Measurements from ENCODE around the gene SELPLG.
"Not testable (repeated sequence)": the region's sequence is repeated elsewhere in the genome, so short reads cannot be mapped to it uniquely, and the experiment has no call there.

Gene SELPLG

GRCh38 chr12:108634341-108634751, 652 bp upstream of the SELPLG start:
- peaks cover 33 to 96% (median 94%) of the 10 kb centered on the region in 4 experiments for H3K4me1 ChIP-seq (ENCODE audit: control extremely low read depth in 1 of 4, control insufficient read depth in 4 of 4, insufficient read depth in 4 of 4, low read length in 3 of 4)
- ChIA-PET CTCF (interaction anchor here (1.2 to 30.5 kb wide), 6 partner anchors 13 to 86 kb away, joined by 3 to 591 read pairs (median 27); partner anchors contain the start of genes ISCU and SART3), POLR2A (interaction anchor here (0.6 to 1.6 kb wide), 2 partner anchors 69 to 204 kb away, joined by 3 to 4 read pairs; no protein-coding TSS in a partner anchor)
- H3K9me3 ChIP-seq (ENCODE audit: control extremely low read depth in 1 of 5, control insufficient read depth in 4 of 5, insufficient read depth in 2 of 5, low read depth in 1 of 5, low read length in 4 of 5), result no peaks in the 10 kb centered on the region
- H3K27me3 ChIP-seq (replicated peaks in 2 of 5; ENCODE audit: control insufficient read depth in 4 of 5, insufficient read depth in 5 of 5, low read length in 4 of 5), result no peaks in the 10 kb centered on the region
- H3K27ac ChIP-seq (ENCODE audit: insufficient read depth in 1 of 2, low read depth in 1 of 2, low read length in 2 of 2, poor library complexity in 1 of 2, severe bottlenecking in 2 of 2), result peak overlapping the region; percentile 68 to 87
- 0% methylated on average over 2 of the region's 4 CpGs for WGBS (ENCODE audit: insufficient coverage)
- peak in 2 of 3 donors; percentile 69 to 75 for DNase-seq
- peaks cover 0 to 8% (median 0%) of the 10 kb centered on the region in 4 experiments for H3K36me3 ChIP-seq (ENCODE audit: control insufficient read depth in 4 of 4, insufficient read depth in 4 of 4, low read length in 3 of 4)
- H3K4me3 ChIP-seq (ENCODE audit: control insufficient read depth in 1 of 7, extremely low read depth in 1 of 7, insufficient read depth in 4 of 7, low read depth in 2 of 7, low read length in 6 of 7), result peak overlapping the region in 4 of 7 experiments; percentile 51 to 74 (median 60)

GRCh38 chr12:108633081-108633533, 587 bp downstream of the SELPLG start:
- no peaks in the 10 kb centered on the region for H3K9me3 ChIP-seq (ENCODE audit: control extremely low read depth in 1 of 5, control insufficient read depth in 4 of 5, insufficient read depth in 2 of 5, low read depth in 1 of 5, low read length in 4 of 5)
- ChIA-PET CTCF (interaction anchor here (0.7 to 30.5 kb wide), 7 partner anchors 8 to 241 kb away, joined by 3 to 591 read pairs (median 5); partner anchors contain the start of genes ISCU and SART3), POLR2A (interaction anchor here (0.6 to 1.4 kb wide), 4 partner anchors 8 to 1326 kb away, joined by 3 to 4 read pairs (median 4); no protein-coding TSS in a partner anchor)
- H3K4me3 ChIP-seq (ENCODE audit: control insufficient read depth in 1 of 7, extremely low read depth in 1 of 7, insufficient read depth in 4 of 7, low read depth in 2 of 7, low read length in 6 of 7), result peak overlapping the region in 6 of 7 experiments; percentile 38 to 74 (median 58)
- peaks cover 39 to 98% (median 98%) of the 10 kb centered on the region in 4 experiments for H3K4me1 ChIP-seq (ENCODE audit: control extremely low read depth in 1 of 4, control insufficient read depth in 4 of 4, insufficient read depth in 4 of 4, low read length in 3 of 4)
- no peak for DNase-seq
- peaks cover 0 to 8% (median 0%) of the 10 kb centered on the region in 4 experiments for H3K36me3 ChIP-seq (ENCODE audit: control insufficient read depth in 4 of 4, insufficient read depth in 4 of 4, low read length in 3 of 4)
- 76% methylated on average over 7 of the region's 7 CpGs for WGBS (ENCODE audit: insufficient coverage)
- H3K27me3 ChIP-seq (replicated peaks in 2 of 5; ENCODE audit: control insufficient read depth in 4 of 5, insufficient read depth in 5 of 5, low read length in 4 of 5), result no peaks in the 10 kb centered on the region
- peak overlapping the region; percentile 68 to 87 for H3K27ac ChIP-seq (ENCODE audit: insufficient read depth in 1 of 2, low read depth in 1 of 2, low read length in 2 of 2, poor library complexity in 1 of 2, severe bottlenecking in 2 of 2)

- POLR2A ChIA-PET; H3K27me3 ChIP-seq (replicated peaks in 2 of 5; ENCODE audit: control insufficient read depth in 4 of 5, insufficient read depth in 5 of 5, low read length in 4 of 5); DNase-seq; H3K9me3 ChIP-seq (ENCODE audit: control extremely low read depth in 1 of 5, control insufficient read depth in 4 of 5, insufficient read depth in 2 of 5, low read depth in 1 of 5, low read length in 4 of 5): not testable (repeated sequence)
- peak overlapping the region; percentile 33 to 87 for H3K27ac ChIP-seq (ENCODE audit: insufficient read depth in 1 of 2, low read depth in 1 of 2, low read length in 2 of 2, poor library complexity in 1 of 2, severe bottlenecking in 2 of 2)
- peaks cover 28 to 93% (median 87%) of the 10 kb centered on the region in 4 experiments for H3K4me1 ChIP-seq (ENCODE audit: control extremely low read depth in 1 of 4, control insufficient read depth in 4 of 4, insufficient read depth in 4 of 4, low read length in 3 of 4)
- peak overlapping the region in 3 of 7 experiments; percentile 53 to 74 (median 64) for H3K4me3 ChIP-seq (ENCODE audit: control insufficient read depth in 1 of 7, extremely low read depth in 1 of 7, insufficient read depth in 4 of 7, low read depth in 2 of 7, low read length in 6 of 7)
- peaks cover 3 to 17% (median 4%) of the 10 kb centered on the region in 4 experiments for H3K36me3 ChIP-seq (ENCODE audit: control insufficient read depth in 4 of 4, insufficient read depth in 4 of 4, low read length in 3 of 4)
- WGBS (ENCODE audit: insufficient coverage), result 100% methylated on average over 3 of the region's 4 CpGs
- CTCF ChIA-PET, result interaction anchor here (1.3 to 30.5 kb wide), 4 partner anchors 13 to 63 kb away, joined by 3 to 591 read pairs (median 63); partner anchors contain the start of genes ISCU and SART3
These were observed 2.4 kb downstream of the SELPLG start for GRCh38 chr12:108631261-108631660.

DNA sequence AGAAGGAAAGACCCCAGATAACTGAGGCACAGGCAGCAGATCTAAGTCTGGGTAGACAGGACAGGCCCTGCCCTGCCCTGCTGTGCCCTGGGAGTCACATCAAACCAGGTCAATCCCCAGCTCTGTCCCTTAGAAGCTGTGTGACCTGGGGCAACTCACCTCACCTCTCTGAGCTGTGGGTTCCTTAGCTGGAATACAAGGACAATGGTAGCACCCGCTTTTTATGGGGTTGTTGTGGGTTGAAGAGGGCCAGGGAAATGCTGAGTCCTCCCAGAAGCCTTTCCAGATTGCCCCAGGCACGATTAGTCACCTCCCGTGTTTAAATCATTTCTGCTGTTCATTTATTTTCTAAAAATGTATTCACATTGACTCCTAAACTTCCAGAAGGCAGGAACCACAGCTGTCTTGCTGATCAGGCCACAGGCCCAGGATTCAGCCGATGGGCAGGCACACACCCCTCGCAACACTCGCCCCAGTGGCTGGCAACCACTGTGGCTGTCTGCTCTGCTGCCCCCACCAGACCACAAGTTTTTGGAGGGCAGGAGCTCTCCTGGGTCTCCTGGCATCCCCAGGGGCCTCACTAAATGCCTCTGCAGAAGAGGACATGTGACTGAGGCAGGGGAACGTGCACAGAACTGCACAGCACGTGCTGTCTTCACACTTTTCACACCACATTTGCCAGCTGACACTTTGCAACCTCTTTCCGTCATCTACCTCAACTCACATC, 3.0 kb downstream of the SELPLG start:
- Histone ChIP-seq H3K9me3 (ENCODE audit: control extremely low read depth in 1 of 5, control insufficient read depth in 4 of 5, insufficient read depth in 2 of 5, low read depth in 1 of 5, low read length in 4 of 5) (no peaks in the 10 kb centered on the region), H3K27me3 (replicated peaks in 2 of 5; ENCODE audit: control insufficient read depth in 4 of 5, insufficient read depth in 5 of 5, low read length in 4 of 5) (no peaks in the 10 kb centered on the region), H3K4me1 (ENCODE audit: control extremely low read depth in 1 of 4, control insufficient read depth in 4 of 4, insufficient read depth in 4 of 4, low read length in 3 of 4) (peaks cover 23 to 87% (median 81%) of the 10 kb centered on the region in 4 experiments), H3K4me3 (ENCODE audit: control insufficient read depth in 1 of 7, extremely low read depth in 1 of 7, insufficient read depth in 4 of 7, low read depth in 2 of 7, low read length in 6 of 7) (peak overlapping the region in 3 of 7 experiments; percentile 40 to 74 (median 46)), H3K27ac (ENCODE audit: insufficient read depth in 1 of 2, low read depth in 1 of 2, low read length in 2 of 2, poor library complexity in 1 of 2, severe bottlenecking in 2 of 2) (peak overlapping the region; percentile 33 to 87), H3K36me3 (ENCODE audit: control insufficient read depth in 4 of 4, insufficient read depth in 4 of 4, low read length in 3 of 4) (peaks cover 3 to 20% (median 4%) of the 10 kb centered on the region in 4 experiments)
- ChIA-PET CTCF (interaction anchor here (1.3 to 30.5 kb wide), 4 partner anchors 12 to 62 kb away, joined by 3 to 591 read pairs (median 63); partner anchors contain the start of genes ISCU and SART3), POLR2A (no interaction called here)
- 68% methylated on average over 6 of the region's 9 CpGs for whole genome bisulfite sequencing (ENCODE audit: insufficient coverage)
- peak in 1 of 3 donors; percentile 48 for DNase-seq

DNA sequence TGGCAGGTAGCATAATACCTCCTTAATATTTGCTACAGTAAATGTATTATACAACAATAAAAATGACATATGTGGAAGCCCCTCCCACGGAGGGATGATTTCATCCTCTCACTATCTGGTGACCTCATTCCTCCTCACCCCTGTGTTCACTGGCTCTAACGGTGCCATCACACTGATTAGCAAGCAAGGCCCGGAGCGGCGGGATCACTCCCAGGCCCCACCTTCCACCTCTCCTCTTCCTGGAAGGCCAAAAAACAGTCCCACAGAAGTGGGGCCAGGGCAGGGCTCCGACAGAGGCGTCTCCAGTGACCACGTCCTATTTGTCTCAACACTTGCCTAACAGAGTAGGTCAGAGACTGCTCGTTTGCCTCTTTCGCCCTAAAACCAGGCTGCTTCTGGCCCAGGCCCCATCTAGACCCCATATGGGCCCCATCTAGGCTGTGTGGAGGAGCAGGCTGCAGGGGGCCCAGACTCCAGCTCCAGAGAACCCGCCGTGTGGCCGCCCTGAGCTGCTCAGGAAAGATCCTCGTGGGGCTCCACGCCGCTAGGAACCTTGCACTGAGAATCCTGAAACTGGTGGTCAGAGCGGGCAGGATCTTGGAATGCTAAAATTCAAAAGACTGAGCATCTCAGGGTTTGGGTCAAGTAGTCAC, 3.7 kb downstream of the SELPLG start:
- H3K27me3 ChIP-seq (replicated peaks in 2 of 5; ENCODE audit: control insufficient read depth in 4 of 5, insufficient read depth in 5 of 5, low read length in 4 of 5), result no peaks in the 10 kb centered on the region
- H3K27ac ChIP-seq (ENCODE audit: insufficient read depth in 1 of 2, low read depth in 1 of 2, low read length in 2 of 2, poor library complexity in 1 of 2, severe bottlenecking in 2 of 2), result peak overlapping the region; percentile 33 to 87
- H3K36me3 ChIP-seq (ENCODE audit: control insufficient read depth in 4 of 4, insufficient read depth in 4 of 4, low read length in 3 of 4), result peaks cover 5 to 27% (median 7%) of the 10 kb centered on the region in 4 experiments
- 59% methylated on average over 16 of the region's 17 CpGs for WGBS (ENCODE audit: insufficient coverage)
- H3K4me3 ChIP-seq (ENCODE audit: control insufficient read depth in 1 of 7, extremely low read depth in 1 of 7, insufficient read depth in 4 of 7, low read depth in 2 of 7, low read length in 6 of 7), result peak overlapping the region in 2 of 7 experiments; percentile 46 to 74
- peak; percentile 50 to 78 (median 72) for DNase-seq
- CTCF ChIA-PET, result interaction anchor here (1.3 to 30.5 kb wide), 4 partner anchors 11 to 61 kb away, joined by 3 to 591 read pairs (median 63); partner anchors contain the start of genes ISCU and SART3
- H3K9me3 ChIP-seq (ENCODE audit: control extremely low read depth in 1 of 5, control insufficient read depth in 4 of 5, insufficient read depth in 2 of 5, low read depth in 1 of 5, low read length in 4 of 5), result no peaks in the 10 kb centered on the region
- H3K4me1 ChIP-seq (ENCODE audit: control extremely low read depth in 1 of 4, control insufficient read depth in 4 of 4, insufficient read depth in 4 of 4, low read length in 3 of 4), result peaks cover 23 to 80% (median 74%) of the 10 kb centered on the region in 4 experiments
- POLR2A ChIA-PET, result no interaction called here

- Histone ChIP-seq H3K4me1 (ENCODE audit: control extremely low read depth in 1 of 4, control insufficient read depth in 4 of 4, insufficient read depth in 4 of 4, low read length in 3 of 4) (peaks cover 20 to 72% (median 66%) of the 10 kb centered on the region in 4 experiments), H3K4me3 (ENCODE audit: control insufficient read depth in 1 of 7, extremely low read depth in 1 of 7, insufficient read depth in 4 of 7, low read depth in 2 of 7, low read length in 6 of 7) (peak overlapping the region in 5 of 7 experiments; percentile 1 to 74 (median 62)), H3K9me3 (ENCODE audit: control extremely low read depth in 1 of 5, control insufficient read depth in 4 of 5, insufficient read depth in 2 of 5, low read depth in 1 of 5, low read length in 4 of 5) (no peaks in the 10 kb centered on the region), H3K27ac (ENCODE audit: insufficient read depth in 1 of 2, low read depth in 1 of 2, low read length in 2 of 2, poor library complexity in 1 of 2, severe bottlenecking in 2 of 2) (peak overlapping the region in 1 of 2 experiments; percentile 87), H3K36me3 (ENCODE audit: control insufficient read depth in 4 of 4, insufficient read depth in 4 of 4, low read length in 3 of 4) (peaks cover 5 to 30% (median 11%) of the 10 kb centered on the region in 4 experiments), H3K27me3 (replicated peaks in 2 of 5; ENCODE audit: control insufficient read depth in 4 of 5, insufficient read depth in 5 of 5, low read length in 4 of 5) (no peaks in the 10 kb centered on the region)
- ChIA-PET CTCF (interaction anchor here (10.6 to 30.5 kb wide), 2 partner anchors 11 to 61 kb away, joined by 120 to 591 read pairs; partner anchors contain the start of genes ISCU and SART3), POLR2A (no interaction called here)
- 89% methylated on average over 3 of the region's 5 CpGs for WGBS (ENCODE audit: insufficient coverage)
- no peak for DNase-seq
These were observed 4.5 kb downstream of the SELPLG start for GRCh38 chr12:108629151-108629550.

All from common myeloid progenitor, CD34-positive (primary cell).